CD8-positive, alpha-beta memory T cell (primary cell): ENCODE data around the gene NECAP2. TPM values are rescaled to one million over a fixed set of nuclear protein-coding genes. Genes with fewer than 3 reads are reported as not detected.
"Not testable (repeated sequence)": the region's sequence is repeated elsewhere in the genome, so short reads cannot be mapped to it uniquely, and the experiment has no call there.

Experiments used
- CTCF ChIA-PET: fragments of 350-600 bp; sonication (Branson Sonifier 250); formaldehyde crosslinking; loops from one replicate; lab custom pipeline; 2021; ENCODE audit warnings: antibody characterized with exemption; lab: Charles Lee
- POLR2A ChIA-PET: fragments of 350-600 bp; sonication (Branson Sonifier 250); formaldehyde crosslinking; loops from one replicate; lab custom pipeline; 2021; ENCODE audit warnings: antibody characterized with exemption; lab: Charles Lee
- DNase-seq, 5 donors: peaks; one replicate each; pipeline versions ENCODE4 v3.0.0 to v3.0.0-alpha.2; 2020 to 2022; ENCODE audit warnings: mixed read lengths in 1 of 5
- H3K27ac ChIP-seq: one replicate; pipeline ENCODE4 v1.7.0; 2013; ENCODE audit warnings: low read depth, mild to moderate bottlenecking, low read length, moderate library complexity
- H3K27me3 ChIP-seq: 2 replicates; pipeline ENCODE4 v1.7.0; 2013; ENCODE audit warnings: low read length, mild to moderate bottlenecking; ENCODE audit not compliant: insufficient read depth, poor library complexity, severe bottlenecking
- H3K36me3 ChIP-seq: 2 replicates; pipeline ENCODE4 v1.7.0; 2013; ENCODE audit warnings: mild to moderate bottlenecking, low read length, moderate library complexity; ENCODE audit not compliant: insufficient read depth
- H3K4me1 ChIP-seq: 2 replicates; pipeline ENCODE4 v1.7.0; 2013; ENCODE audit warnings: mild to moderate bottlenecking, low read length, moderate library complexity; ENCODE audit not compliant: insufficient read depth
- H3K4me3 ChIP-seq: 2 replicates; pipeline ENCODE4 v1.7.0; 2013; ENCODE audit warnings: mild to moderate bottlenecking, low read length
- H3K9me3 ChIP-seq: 2 replicates; pipeline ENCODE4 v1.7.0; 2013; ENCODE audit warnings: mild to moderate bottlenecking, low read length
- H3K27ac Mint-ChIP-seq, 8 donors: one replicate each; pipeline ENCODE4 v1.8.0; 2020 to 2021; ENCODE audit warnings: mixed read lengths in 8 of 8, mild to moderate bottlenecking in 6 of 8, inconsistent platforms in 3 of 8, moderate library complexity in 3 of 8
- H3K27me3 Mint-ChIP-seq, 2 donors: one replicate each; pipeline ENCODE4 v1.8.0; 2020 to 2021; ENCODE audit warnings: mixed read lengths in 2 of 2, mild to moderate bottlenecking in 1 of 2, moderate library complexity in 1 of 2
- H3K36me3 Mint-ChIP-seq, 3 donors: one replicate each; pipeline ENCODE4 v1.8.0; 2020 to 2021; ENCODE audit warnings: mixed read lengths in 3 of 3, inconsistent platforms in 1 of 3, mild to moderate bottlenecking in 1 of 3
- H3K4me1 Mint-ChIP-seq, 3 donors: one replicate each; pipeline ENCODE4 v1.8.0; 2020 to 2021; ENCODE audit warnings: mixed read lengths in 3 of 3, inconsistent platforms in 1 of 3, mild to moderate bottlenecking in 1 of 3
- H3K4me3 Mint-ChIP-seq, 7 donors: one replicate each; pipeline ENCODE4 v1.8.0; 2020 to 2021; ENCODE audit warnings: mixed read lengths in 7 of 7, mild to moderate bottlenecking in 6 of 7, moderate library complexity in 4 of 7, inconsistent platforms in 2 of 7
- H3K9me3 Mint-ChIP-seq, 5 donors: one replicate each; pipeline ENCODE4 v1.8.0; 2020 to 2022; ENCODE audit warnings: mixed read lengths in 5 of 5, mild to moderate bottlenecking in 3 of 5, moderate library complexity in 2 of 5, inconsistent platforms in 1 of 5
- polyA plus RNA-seq: library from polyadenylated mRNA; unstranded; fragments of 300-500 nt; fragmentation: Illumina TruSeq; gene quantifications from one replicate; pipeline ENCODE4 v1.2.3, GENCODE V29; 2021
- total RNA-seq, 2 experiments: library from RNA; stranded (reverse); gene quantifications; one replicate each; pipeline ENCODE4 v1.2.3, GENCODE V29; 2021

NECAP2 gene
- total and polyA plus RNA-seq, 3 experiments from 2014 or later = 79.4 to 170 (median 80.5) TPM

- H3K9me3 Mint-ChIP-seq, H3K27me3 ChIP-seq, POLR2A ChIA-PET, H3K36me3 Mint-ChIP-seq, H3K4me3 ChIP-seq, H3K27ac ChIP-seq, DNase-seq, H3K27me3 Mint-ChIP-seq, CTCF ChIA-PET, H3K36me3 ChIP-seq, H3K9me3 ChIP-seq, H3K4me1 ChIP-seq: not testable (repeated sequence)
- Mint-ChIP-seq H3K4me1 (peaks cover 14 to 30% (median 16%) of the 10 kb centered on the region in 3 donors), H3K4me3 (peak overlapping the region; percentile 40 to 96 (median 66)), H3K27ac (peak overlapping the region in 3 of 8 donors; percentile 34 to 84 (median 37))
Measured at GRCh38 chr1:16500975-16501374, 60.5 kb downstream of the NECAP2 start.

DNA sequence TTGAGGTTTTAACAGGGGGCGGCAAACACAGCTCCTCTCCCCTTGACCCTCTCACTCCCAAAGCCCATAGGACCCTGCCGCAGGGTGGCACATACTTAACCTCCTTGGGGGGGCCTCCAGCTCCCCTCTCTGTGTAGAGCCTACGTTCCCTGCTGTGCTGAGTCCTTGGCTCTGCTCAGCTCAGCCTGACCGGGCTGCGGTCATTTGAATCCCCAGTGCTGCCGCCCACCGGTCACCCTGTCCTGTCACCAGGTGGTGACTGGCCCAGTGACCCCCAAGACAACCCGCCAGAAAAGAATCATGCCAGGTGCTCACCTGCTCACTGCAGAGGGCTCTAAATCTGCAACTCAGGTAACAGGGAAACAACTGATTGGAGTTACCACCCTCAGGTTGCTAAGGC is 60.9 kb downstream of the NECAP2 start:
- H3K9me3 ChIP-seq, DNase-seq, H3K4me3 ChIP-seq, H3K36me3 Mint-ChIP-seq, H3K27ac ChIP-seq, CTCF ChIA-PET, H3K4me1 ChIP-seq, H3K27me3 Mint-ChIP-seq, H3K27me3 ChIP-seq, H3K9me3 Mint-ChIP-seq, H3K36me3 ChIP-seq, POLR2A ChIA-PET: not testable (repeated sequence)
- Mint-ChIP-seq H3K27ac (peak overlapping the region in 1 of 8 donors; percentile 84), H3K4me1 (peaks cover 14 to 30% (median 16%) of the 10 kb centered on the region in 3 donors), H3K4me3 (peak overlapping the region in 6 of 7 donors; percentile 40 to 96 (median 67))

- POLR2A ChIA-PET = no interaction called here
Measured at GRCh38 chr1:16503494-16503893, 63.0 kb downstream of the NECAP2 start.

DNA sequence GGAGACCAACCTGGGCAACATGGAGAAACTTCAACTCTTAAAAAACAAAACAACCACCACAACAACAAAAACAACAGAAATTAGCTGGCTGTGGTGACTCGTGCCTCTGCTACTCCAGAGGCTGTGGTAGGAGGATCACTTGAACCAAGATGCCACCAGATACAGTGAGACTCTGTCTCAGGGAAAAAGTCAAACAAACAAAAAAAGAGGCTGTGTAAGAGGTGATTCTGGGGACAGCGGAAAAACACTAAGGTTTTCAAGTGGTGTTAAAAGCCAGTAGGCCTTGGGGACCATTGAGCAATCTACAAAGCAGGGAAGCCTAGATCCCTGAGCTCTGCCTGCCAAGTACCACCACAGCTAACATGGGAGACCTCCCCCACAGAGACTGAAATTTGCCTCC is 65.3 kb downstream of the NECAP2 start:
- H3K9me3 ChIP-seq, H3K27me3 Mint-ChIP-seq, H3K4me1 ChIP-seq, H3K27ac ChIP-seq, POLR2A ChIA-PET, H3K27me3 ChIP-seq, H3K4me3 Mint-ChIP-seq, H3K9me3 Mint-ChIP-seq, H3K4me1 Mint-ChIP-seq, H3K4me3 ChIP-seq, DNase-seq, H3K36me3 Mint-ChIP-seq, H3K36me3 ChIP-seq, CTCF ChIA-PET: not testable (repeated sequence)
- H3K27ac Mint-ChIP-seq = peak overlapping the region in 1 of 8 donors; percentile 17

More at GRCh38 chr1:16503494-16503893, 63.0 kb downstream of the NECAP2 start:
- Mint-ChIP-seq H3K27ac (no peak overlapping the region), H3K9me3 (peaks cover 0 to 6% (median 0%) of the 10 kb centered on the region in 5 donors), H3K27me3 (no peaks in the 10 kb centered on the region), H3K36me3 (peaks cover 0 to 2% (median 0%) of the 10 kb centered on the region in 3 donors), H3K4me1 (peaks cover 4 to 12% (median 5%) of the 10 kb centered on the region in 3 donors), H3K4me3 (no peak overlapping the region)
- Histone ChIP-seq H3K27ac (no peak overlapping the region), H3K4me3 (no peak overlapping the region), H3K27me3 (no peaks in the 10 kb centered on the region), H3K9me3 (peaks cover 6% of the 10 kb centered on the region), H3K36me3 (no peaks in the 10 kb centered on the region), H3K4me1 (no peaks in the 10 kb centered on the region)
- DNase-seq = no peak
- CTCF ChIA-PET = no interaction called here

DNA sequence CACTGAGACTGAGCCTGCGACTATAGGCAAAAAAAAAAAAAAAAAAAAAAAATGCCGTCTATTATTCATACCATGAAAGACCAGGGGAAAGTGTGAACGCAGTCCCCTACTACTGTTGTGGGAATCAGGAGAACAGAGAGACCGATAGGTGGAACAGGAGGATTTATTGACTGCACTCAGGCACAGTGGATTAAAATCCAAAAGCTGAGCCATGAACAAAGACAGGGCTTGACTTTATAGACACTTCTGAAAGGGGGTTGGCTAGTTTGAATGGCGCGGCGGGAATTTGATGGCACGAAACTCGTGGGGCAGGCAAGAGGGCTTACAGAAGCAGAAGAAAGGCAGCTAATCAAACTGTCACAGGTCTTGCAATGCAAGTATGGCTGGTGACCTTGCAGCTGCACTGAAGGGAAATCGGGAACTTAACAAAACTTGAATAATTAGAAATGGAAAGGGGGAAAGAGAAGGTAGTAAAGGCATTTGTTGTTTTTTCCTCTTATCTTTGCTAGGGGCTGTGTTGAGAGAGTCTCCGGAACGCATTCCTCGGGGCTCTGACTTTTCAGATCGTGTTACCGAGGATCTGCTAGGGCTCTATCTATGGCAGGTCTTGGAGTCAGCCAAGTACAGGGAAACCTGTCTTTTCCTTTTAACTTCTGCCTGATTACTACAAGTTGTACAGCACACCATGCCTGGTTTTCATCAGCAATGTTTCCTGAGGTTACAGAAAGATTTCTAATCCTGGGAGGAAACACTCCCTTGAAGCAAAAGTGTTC is 66.0 kb downstream of the NECAP2 start:
- H3K27me3 Mint-ChIP-seq, H3K4me1 ChIP-seq, H3K36me3 Mint-ChIP-seq, H3K27ac ChIP-seq, H3K27ac Mint-ChIP-seq, H3K27me3 ChIP-seq, H3K4me3 Mint-ChIP-seq, DNase-seq, CTCF ChIA-PET, H3K36me3 ChIP-seq, H3K4me3 ChIP-seq, H3K9me3 ChIP-seq, H3K4me1 Mint-ChIP-seq, H3K9me3 Mint-ChIP-seq, POLR2A ChIA-PET: not testable (repeated sequence)

GRCh38 chr1:16508861-16509445 is 68.4 kb downstream of the NECAP2 start:
- H3K9me3 ChIP-seq, H3K9me3 Mint-ChIP-seq, H3K36me3 Mint-ChIP-seq, H3K27ac ChIP-seq, H3K4me3 ChIP-seq, H3K27me3 ChIP-seq, H3K36me3 ChIP-seq, H3K27me3 Mint-ChIP-seq, CTCF ChIA-PET, H3K27ac Mint-ChIP-seq, H3K4me3 Mint-ChIP-seq, H3K4me1 Mint-ChIP-seq, H3K4me1 ChIP-seq: not testable (repeated sequence)
- peak in 1 of 5 donors; percentile 21 for DNase-seq
- POLR2A ChIA-PET = interaction anchor here (0.7 kb wide), 1 partner anchor 364 kb away, joined by 5 read pairs; no protein-coding TSS in a partner anchor

Other genes starting within 250 kb of the NECAP2 start
- 1 to 10 TPM; 6.8 to 7.8 TPM for gene ARHGEF19, start 228.1 kb upstream of the NECAP2 start, total RNA-seq
- 12.7 TPM for gene ARHGEF19, start 228.1 kb upstream of the NECAP2 start, polyA plus RNA-seq
- 1 to 10 TPM; 5.2 to 5.6 TPM for gene CPLANE2, start 203.5 kb upstream of the NECAP2 start, total RNA-seq
- 2.6 TPM for gene CPLANE2, start 203.5 kb upstream of the NECAP2 start, polyA plus RNA-seq
- gene FBXO42, start 88.2 kb upstream of the NECAP2 start, total RNA-seq = 10 to 100 TPM; 15.7 to 16.9 TPM
- 23.8 TPM for gene FBXO42, start 88.2 kb upstream of the NECAP2 start, polyA plus RNA-seq
- gene SZRD1, start 73.5 kb upstream of the NECAP2 start, total RNA-seq = 100 to 1,000 TPM; 208 to 216 TPM
- 49.2 TPM for gene SZRD1, start 73.5 kb upstream of the NECAP2 start, polyA plus RNA-seq
- not detected for gene SPATA21, start 3.3 kb upstream of the NECAP2 start, total RNA-seq
- gene SPATA21, start 3.3 kb upstream of the NECAP2 start, polyA plus RNA-seq = not detected
- gene RNU1-1, start 73.6 kb downstream of the NECAP2 start, total RNA-seq = 1,000 to 10,000 TPM; 1,293 to 1,300 TPM
- gene RNU1-1, start 73.6 kb downstream of the NECAP2 start, polyA plus RNA-seq = not detected
- 1 to 10 TPM; 7.6 to 7.9 TPM for gene NBPF1, start 172.8 kb downstream of the NECAP2 start, total RNA-seq
- gene NBPF1, start 172.8 kb downstream of the NECAP2 start, polyA plus RNA-seq = 9.7 TPM
- gene RNU1-3, start 226.2 kb downstream of the NECAP2 start, total RNA-seq = 1,000 to 10,000 TPM; 1,293 to 1,300 TPM
- not detected for gene RNU1-3, start 226.2 kb downstream of the NECAP2 start, polyA plus RNA-seq